Left cardiac atrium (tissue), 4 donors: ENCODE data around the gene RPRD2. TPM values are rescaled to one million over a fixed set of nuclear protein-coding genes. Genes with fewer than 3 reads are reported as not detected.
A peak's percentile ranks its signal among the peaks of the same experiment; 100 is the strongest.

Experiments
- ATAC-seq, 2 donors: fragments of 200-7000 bp; cut with Tn5 transposase; one replicate each; pipeline ENCODE4 v1.9.1; 2020; ENCODE audit warnings: mild to moderate bottlenecking in 2 of 2, moderate library complexity in 2 of 2
- DNase-seq: peaks from one replicate; pipeline ENCODE4 v3.0.0-alpha.2; 2020
- intact Hi-C, 2 donors: fragments of 100-400 bp; cut with DNase I; formaldehyde crosslinking; loops; one replicate each; pipeline versions ENCODE4 v1.14.1 to v1.15.1; 2022 to 2023
- total RNA-seq, 2 donors: library from RNA; stranded (reverse); fragmentation: NEBNext Ultra II Directional; extraction: Animal tissue kit (Norgen Biotek cat#: 25700); gene quantifications; one replicate each; pipeline ENCODE4 v1.2.1, GENCODE V29; 2021
- donor health status: DM: no; HTN: yes; CAD: no.
- donor health status: DM: no; HTN: yes; CAD: no; lungs with severe emphysema.
- donor health status: DM: yes; HTN: yes; CAD: no.
- donor health status: Dilated cardiomyopathy.

RPRD2 gene
- total RNA-seq, 2 donors from 2014 or later = 22.5 to 24.3 TPM

DNA sequence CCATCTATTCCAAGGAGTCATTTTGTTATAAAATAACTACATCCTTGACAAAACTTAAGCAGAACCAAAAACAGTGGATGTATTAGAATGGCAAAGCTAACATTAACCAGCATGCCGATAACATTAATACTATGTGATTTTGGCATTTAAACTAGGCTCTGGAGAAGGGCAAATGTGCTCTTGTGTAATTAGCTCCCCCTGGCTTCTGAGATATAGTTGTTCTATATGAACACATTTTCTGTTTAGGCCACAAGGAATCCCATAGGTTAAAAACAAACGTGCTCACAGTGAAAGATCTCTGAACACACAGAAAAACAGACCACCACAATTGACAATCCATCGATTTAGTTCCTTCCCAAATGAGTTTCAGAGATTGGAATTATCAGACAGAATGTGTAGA lies 65.9 kb downstream of the RPRD2 start:
- DNase-seq (no peak), ATAC-seq (no peak)
- intact Hi-C loops = no loop called here

DNA sequence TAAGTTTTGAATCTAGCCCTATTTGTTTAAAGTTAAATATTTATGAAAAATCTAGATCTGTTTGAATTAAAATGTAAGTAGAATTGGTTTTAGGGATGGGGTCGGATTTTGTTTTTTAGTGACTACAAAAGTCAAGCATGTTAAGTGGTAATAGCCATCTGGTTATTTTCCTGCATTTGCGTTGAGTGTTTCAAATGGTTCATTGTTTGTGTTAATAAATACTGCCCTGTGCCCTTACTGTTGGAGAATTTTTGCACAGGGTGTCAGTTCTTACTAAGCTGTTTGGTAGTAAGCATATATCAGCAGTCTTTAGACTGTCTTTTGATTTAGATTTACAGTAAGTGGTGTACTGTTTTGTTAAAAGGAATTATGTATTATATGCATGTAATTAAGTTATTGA lies 77.2 kb downstream of the RPRD2 start:
- ATAC-seq = no peak
- DNase-seq = no peak
- intact Hi-C loops = no loop called here

DNA sequence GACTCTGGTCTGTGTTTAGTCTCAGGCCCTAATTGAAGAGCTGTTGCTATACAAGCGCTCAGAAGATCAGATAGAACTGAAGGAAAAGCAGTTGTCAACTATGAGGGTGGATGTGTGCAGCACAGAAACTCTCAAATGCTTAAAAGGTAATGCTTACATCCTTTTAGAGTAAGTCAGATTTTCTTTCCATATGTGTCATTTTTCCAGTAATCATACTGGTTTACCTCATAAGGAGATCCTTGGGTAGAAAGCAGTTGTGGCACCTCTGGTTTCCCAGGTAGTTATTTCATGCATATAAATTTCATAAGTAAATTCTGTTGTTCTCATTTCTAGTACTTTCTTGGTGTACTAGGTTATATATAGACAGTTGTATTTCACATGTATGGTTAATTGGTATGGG lies 80.3 kb downstream of the RPRD2 start:
- ATAC-seq = no peak
- no peak for DNase-seq
- intact Hi-C loops = no loop called here

DNA sequence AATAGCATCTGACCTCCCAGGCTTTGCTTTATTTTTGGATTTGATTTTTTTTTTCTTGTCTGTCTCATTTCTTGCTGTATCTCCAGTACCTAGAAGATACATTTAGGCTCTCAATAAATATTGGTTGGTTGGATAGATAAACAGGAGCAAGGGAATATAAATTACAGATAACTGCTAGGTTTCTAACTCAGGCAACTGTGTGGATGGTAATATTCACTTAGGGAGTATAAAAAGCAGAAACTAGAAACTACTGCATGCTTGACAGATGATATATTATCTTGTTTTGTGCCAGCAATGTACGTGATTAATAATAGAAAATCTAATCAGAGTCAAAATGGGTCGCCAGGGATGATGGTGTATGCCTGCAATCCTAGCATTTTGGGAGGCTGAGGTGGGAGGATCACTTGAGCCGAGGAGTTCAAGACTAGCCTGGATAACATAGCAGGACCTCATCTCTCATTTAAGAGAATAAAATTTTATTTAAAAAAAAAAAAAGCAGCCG lies 92.2 kb downstream of the RPRD2 start:
- intact Hi-C loops = no loop called here

DNA sequence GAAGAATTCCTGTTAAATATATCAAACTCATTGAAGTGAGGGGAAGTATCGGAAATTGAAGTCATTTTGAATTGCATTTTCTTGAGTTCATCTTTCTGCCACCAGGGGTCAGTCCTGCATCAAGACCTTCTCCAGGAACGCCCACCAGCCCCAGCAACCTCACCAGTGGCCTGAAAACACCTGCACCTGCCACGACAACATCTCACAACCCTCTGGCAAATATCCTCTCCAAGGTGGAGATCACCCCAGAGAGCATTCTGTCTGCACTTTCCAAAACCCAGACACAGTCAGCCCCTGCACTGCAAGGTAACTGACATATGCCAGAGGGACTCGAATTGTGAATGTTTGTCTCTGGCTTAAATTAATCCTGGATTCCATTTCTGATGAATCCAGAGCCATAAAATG lies 100.5 kb downstream of the RPRD2 start:
- ATAC-seq = peak; percentile 30 to 65
- DNase-seq = peak; percentile 54
- intact Hi-C loops = loop anchor here (5.0 to 10.0 kb wide), 2 partner anchors 68 to 70 kb away; no protein-coding TSS in a partner anchor

More for the DNA sequence above, 92.2 kb downstream of the RPRD2 start:
- ATAC-seq = no peak
- DNase-seq = no peak

DNA sequence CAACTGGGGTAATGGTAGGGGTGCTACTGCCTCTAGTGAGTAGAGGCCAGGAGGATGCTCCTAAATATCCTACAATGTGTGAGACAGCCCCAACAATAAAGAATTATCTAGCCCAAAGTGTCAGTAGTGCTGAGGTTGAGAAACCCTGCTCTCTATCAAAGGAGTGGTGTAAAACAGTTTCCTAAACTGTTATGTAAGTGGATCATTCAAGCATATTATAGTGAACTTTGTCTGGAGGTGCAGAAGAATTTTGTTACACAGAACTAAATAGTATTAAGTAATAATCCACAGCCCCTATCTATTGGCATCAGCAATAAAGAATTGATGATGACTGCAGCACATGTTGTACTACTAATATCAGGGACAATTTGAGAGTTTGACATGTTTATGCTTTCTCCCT lies 103.0 kb downstream of the RPRD2 start:
- intact Hi-C loops = loop anchor here in 1 of 2 donors (10.0 kb wide), 1 partner anchor 68 kb away; no protein-coding TSS in a partner anchor
- ATAC-seq = no peak

DNA sequence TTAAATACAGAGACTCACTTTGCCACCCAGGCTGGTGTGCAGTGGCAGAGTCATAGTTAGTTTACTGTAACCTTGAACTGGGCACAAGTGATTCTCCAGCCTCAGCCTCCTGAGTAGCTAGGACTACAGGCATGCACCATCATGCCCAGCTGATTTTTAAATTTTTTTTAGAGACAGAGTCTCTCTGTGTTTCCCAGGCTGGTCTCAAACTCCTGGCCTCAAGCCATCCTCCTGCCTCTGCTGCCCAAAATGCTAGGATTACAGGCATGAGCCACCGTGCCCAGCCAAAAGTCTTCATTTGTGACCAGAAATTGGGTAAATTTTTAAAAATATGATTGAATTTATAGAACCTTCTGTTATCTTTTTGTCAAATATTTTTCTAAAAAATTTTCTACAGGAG lies 105.3 kb downstream of the RPRD2 start:
- DNase-seq = no peak
- no peak for ATAC-seq
- intact Hi-C loops = loop anchor here in 1 of 2 donors (10.0 kb wide), 1 partner anchor 66 kb away; no protein-coding TSS in a partner anchor

More for the DNA sequence above, 103.0 kb downstream of the RPRD2 start:
- no peak for DNase-seq

DNA sequence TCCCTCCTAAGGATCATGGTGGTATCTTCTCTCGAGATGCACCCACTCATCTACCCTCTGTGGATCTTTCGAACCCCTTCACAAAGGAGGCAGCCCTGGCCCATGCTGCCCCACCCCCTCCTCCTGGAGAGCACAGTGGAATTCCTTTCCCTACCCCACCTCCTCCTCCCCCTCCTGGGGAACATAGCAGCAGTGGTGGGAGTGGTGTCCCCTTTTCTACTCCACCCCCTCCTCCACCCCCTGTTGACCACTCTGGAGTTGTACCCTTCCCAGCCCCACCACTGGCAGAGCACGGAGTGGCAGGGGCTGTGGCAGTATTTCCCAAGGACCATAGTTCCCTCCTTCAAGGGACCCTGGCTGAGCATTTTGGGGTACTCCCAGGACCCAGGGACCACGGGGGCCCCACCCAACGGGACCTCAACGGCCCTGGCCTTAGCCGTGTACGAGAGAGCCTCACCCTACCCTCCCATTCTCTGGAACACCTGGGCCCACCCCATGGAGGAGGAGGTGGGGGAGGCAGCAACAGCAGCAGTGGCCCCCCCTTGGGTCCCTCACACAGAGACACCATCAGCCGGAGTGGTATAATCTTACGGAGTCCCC lies 108.8 kb downstream of the RPRD2 start:
- intact Hi-C loops = loop anchor here in 1 of 2 donors (2.0 kb wide), 1 partner anchor 14 kb away; the partner anchor contains the start of gene TARS2
- ATAC-seq (peak; percentile 13 to 31), DNase-seq (no peak)

DNA sequence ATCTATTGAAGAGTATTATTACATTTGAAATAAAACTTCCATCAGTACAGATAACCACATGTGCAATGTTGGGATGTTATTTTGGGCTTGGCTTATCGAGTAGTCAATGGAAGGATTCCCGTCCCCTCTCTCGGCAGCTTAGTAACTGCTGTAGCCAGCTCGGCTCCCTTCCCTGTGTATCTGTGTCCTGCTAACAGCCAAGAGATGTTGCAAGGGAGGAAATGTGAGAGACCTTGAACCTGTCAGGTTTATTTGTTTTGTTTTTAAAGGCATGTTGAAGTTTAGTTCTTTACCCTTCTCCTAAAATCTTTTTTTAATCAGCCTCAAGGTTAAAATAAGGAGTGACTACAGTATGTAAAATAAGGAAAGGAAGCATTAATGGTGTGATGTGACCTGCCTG lies 109.7 kb downstream of the RPRD2 start:
- peak; percentile 44 to 68 for ATAC-seq

DNA sequence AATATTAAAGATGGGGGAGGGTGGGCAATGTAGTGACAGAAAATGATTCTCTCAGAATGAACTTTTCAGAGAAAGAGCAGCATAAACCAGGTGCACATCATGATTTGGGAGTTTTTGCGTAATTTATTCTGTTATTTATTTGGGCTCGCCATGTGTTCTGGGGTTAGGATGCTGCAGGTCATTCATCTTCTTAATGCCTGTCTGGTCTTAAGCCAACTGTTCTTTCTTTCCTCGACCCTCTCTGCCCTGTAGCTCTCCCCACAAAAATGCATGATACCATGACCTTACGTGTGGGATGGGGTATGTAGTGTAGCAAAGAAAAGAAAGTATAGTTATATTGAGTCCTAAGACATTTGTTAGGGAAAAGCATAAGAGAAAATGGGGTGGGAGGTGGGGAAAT lies 110.9 kb downstream of the RPRD2 start:
- ATAC-seq (no peak), DNase-seq (no peak)
- intact Hi-C loops = no loop called here

More for the DNA sequence above, 109.7 kb downstream of the RPRD2 start:
- DNase-seq = peak; percentile 41
- intact Hi-C loops = loop anchor here in 1 of 2 donors (2.0 kb wide), 1 partner anchor 13 kb away; the partner anchor contains the start of gene TARS2

DNA sequence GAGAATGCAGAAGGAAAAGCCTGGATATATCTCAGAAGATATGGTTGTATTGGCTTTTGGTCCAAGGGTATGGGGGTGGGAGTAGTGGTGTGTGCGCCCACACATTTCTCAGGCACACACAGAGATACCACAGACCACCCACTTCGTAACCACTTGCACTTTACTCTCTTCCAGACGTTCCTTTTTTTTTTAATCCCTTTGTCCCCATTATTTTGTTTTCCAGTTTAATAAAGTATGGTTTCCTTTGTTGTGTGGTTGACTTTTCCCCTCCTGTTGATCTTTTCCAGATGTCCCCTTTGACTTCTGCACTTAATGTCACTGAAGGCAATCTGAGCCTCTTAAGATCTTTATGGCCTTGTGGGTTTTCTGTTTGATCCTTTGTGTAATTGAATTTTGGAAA lies 112.8 kb downstream of the RPRD2 start:
- DNase-seq (no peak), ATAC-seq (no peak)
- intact Hi-C loops = no loop called here

DNA sequence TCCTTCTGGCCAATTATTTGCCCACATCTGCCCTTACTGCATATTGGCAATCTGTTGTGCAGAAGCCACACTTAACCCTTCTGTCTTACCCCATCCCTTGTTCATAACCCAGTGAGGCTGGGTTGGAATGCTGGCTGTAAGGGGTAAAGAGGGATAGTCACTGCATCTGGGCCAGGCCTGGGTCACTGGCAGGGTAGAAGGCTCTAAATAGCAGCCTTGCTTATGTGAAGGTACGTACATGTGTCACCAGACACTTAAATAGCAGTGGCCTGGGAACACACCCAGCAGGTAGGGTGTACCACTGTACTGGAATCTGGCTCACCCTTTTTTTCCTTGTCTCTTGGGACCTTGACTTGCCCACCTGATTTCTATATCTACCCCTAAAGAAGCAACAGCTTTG lies 113.4 kb downstream of the RPRD2 start:
- ATAC-seq (peak; percentile 24 to 47), DNase-seq (no peak)
- intact Hi-C loops = no loop called here

DNA sequence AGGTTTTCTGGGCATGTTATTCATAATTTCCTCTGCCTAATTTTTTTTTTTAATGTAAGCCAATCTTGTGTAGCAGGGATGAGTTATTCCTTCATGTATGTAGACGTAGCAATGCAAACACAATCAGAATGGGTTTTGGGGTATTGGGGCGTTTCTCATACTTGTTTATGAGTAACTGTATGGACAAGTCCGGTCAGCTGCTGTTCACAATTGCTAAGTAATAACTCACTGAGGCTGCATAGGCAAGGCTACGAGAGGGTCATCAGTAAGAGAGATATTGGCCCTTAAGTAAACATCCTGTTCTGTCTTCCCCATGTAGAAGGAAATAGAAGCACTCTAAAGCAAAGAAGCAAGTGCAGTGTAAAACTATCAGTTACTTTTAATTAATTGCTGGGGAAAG lies 113.8 kb downstream of the RPRD2 start:
- intact Hi-C loops = no loop called here
- DNase-seq (no peak), ATAC-seq (peak in 1 of 2 donors; percentile 27)

DNA sequence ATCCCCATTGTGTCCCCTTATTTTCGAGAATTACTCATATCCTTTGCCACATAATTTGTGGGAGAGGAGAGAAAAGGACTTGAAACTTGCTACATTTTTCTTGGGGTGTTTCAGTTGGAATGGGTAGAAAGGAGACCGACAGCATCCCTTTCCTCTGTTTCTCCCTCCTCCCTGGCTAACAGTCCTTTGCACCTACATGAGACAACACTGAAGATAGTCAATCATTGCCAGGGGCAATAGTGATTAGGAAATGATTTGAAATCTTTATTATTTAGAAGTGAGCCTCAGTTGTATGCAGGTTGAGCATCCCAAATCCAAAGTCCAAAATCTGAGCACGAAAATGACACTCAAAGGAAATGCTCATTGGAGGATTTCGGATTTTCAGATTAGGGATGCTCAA lies 115.4 kb downstream of the RPRD2 start:
- intact Hi-C loops = no loop called here
- ATAC-seq (no peak), DNase-seq (no peak)

DNA sequence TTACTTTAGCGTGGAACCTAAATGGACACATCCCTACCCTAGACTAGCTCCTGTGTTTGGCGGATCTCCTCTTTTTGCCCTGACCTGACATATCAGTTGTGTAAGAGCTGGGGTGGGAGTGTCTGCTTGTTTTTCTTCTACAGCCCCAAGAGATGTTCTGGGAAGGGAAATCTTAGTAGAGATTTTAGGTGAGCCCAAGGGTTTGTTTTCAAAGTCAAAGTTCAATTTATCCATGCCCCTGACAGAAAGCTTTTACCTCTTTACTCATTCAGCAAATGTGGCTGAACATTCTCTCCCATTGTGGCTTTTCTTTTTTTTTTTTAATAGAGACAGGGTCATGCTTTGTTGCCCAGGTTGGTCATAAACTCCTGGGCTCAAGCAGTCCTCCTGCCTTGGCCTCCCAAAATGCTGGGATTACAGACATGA lies 116.0 kb downstream of the RPRD2 start:
- DNase-seq (no peak), ATAC-seq (no peak)
- intact Hi-C loops = no loop called here

DNA sequence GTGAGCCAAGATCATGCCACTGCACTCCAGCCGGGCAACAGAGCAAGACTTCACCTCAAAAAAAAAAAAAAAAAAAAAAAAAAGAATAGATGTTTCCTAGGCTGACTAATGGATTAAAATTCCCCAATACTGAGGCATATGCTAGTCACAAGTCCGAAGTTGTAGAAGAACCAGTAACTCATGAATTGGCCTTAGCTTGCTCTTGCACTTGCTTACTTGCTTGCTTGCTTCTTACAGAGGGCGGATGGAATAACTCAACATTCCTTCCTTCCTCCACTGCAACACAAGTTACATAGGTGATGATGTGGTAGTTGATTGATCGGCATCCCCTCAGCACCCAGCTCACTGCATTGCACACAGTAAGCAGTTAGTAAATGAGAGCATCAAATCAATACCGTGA lies 120.5 kb downstream of the RPRD2 start:
- ATAC-seq (no peak), DNase-seq (no peak)
- intact Hi-C loops = no loop called here

DNA sequence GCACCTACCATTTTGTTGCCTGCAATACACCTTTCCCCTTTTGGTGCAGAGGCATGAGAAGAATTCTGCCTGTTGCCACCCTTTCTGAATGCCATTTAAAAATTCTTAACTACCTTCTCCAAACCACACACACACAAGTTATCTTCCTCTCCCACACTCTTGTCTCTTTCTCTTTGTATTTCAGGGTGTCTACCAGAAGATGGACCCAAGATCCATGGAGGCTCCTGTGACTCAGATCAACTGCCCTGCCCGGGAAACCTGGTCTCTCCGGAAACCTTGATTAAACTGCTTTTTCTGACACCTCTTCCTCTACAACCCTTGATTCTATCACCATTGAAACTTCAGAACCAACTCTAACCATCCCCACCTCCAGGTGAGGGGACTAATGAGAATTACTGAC lies 120.9 kb downstream of the RPRD2 start:
- intact Hi-C loops = no loop called here
- ATAC-seq (no peak), DNase-seq (no peak)

DNA sequence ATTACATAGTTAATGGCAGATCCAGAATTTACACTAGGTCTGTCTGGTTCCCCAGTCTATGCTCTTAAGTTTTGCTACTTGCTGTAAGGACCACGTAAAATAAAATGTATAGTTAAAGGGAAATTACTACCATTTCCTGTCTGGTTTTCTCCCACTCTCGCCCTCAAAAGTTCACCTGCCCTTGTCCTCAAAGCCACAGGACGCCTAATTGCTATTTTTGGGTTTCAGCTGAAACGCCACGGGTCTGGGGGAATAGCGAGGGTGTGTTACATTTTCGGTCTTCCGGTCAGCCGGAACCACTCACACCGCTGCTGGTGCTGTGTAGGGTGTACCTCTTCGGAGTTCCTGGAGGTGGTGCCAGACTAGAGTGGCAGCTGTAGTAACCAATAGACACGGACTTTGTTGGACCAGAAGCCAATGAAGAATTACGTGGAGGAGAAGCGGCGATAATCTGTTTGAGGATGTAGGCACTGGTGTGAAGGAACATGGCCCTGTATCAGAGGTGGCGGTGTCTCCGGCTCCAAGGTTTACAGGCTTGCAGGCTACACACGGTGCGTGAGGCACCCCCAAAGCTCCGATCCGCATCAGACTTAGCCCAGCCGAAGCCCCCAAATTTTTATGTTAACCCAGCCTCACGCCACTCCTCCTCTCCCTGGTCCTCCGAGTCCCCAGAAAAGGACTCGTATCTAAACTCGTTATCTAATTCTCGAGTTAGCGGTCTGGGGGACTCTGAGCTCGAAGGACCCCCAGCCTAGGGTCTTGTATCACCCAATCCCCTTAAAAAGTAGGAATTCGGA lies 123.2 kb downstream of the RPRD2 start, which contains the start of gene TARS2:
TSS of gene TARS2 (plus strand) at position 454 of the 797 bp plus-strand sequence. CDS start at position 486, 32 bp downstream.
- intact Hi-C loops = loop anchor here in 1 of 2 donors (2.0 kb wide), 1 partner anchor 14 kb away; no protein-coding TSS in a partner anchor
- DNase-seq = peak; percentile 93
- peak; percentile 100 for ATAC-seq

DNA sequence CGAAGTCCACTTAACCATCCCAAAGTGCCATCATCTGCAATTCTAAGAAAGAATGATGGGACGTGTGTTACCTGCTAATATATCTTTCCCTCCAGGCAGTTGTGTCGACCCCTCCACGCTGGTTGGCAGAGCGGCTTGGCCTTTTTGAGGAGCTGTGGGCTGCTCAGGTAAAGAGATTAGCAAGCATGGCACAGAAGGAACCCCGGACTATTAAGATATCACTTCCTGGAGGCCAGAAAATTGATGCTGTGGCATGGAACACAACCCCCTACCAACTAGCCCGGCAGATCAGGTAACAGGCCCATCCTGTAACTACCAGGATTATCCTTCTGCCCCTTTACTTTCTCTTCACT lies 123.8 kb downstream of the RPRD2 start:
- DNase-seq (no peak), ATAC-seq (no peak)
- intact Hi-C loops = loop anchor here in 1 of 2 donors (2.0 kb wide), 1 partner anchor 15 kb away; no protein-coding TSS in a partner anchor

DNA sequence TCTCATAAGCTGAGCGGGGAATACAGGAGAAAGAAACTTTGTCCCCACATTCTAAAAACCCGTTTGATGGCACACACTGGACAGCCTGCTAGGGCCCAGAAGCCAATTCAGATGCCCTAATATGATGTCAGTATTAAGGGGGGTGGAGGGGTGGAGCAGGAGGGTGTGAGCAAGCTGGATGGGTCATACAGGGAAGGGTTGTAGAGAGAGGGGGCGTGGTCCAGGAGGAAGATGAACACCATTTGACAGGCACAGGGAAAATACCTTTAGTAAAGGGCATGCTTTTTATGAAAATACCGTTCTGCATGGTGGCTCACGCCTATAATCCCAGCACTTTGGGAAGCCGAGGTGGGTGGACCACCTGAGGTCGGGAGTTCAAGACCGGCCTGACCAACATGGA lies 129.2 kb downstream of the RPRD2 start:
- intact Hi-C loops = no loop called here
- ATAC-seq (no peak), DNase-seq (no peak)
